Subcutaneous adipose tissue (tissue), 4 donors: ENCODE data around the gene SINHCAF. TPM values are rescaled to one million over a fixed set of nuclear protein-coding genes. Genes with fewer than 3 reads are reported as not detected.

ENCODE experiments used
- total RNA-seq, 4 donors: library from RNA; depleted of rRNA; stranded (reverse); fragments of >200 nt; gene quantifications; one replicate each; pipeline ENCODE4 v1.1.0, GENCODE V29; 2016
- TF ChIP-seq, protein P1 (sequence below): fragments of 450-650 bp; IDR thresholded peaks from one replicate; pipeline ENCODE4 v1.5.1; 2016; ENCODE audit warnings: low read depth, mild to moderate bottlenecking, control low read depth, antibody characterized with exemption, moderate library complexity

SINHCAF gene
- total RNA-seq, 4 donors from 2014 or later, result 13.2 to 23.6 (median 17.4) TPM

DNA sequence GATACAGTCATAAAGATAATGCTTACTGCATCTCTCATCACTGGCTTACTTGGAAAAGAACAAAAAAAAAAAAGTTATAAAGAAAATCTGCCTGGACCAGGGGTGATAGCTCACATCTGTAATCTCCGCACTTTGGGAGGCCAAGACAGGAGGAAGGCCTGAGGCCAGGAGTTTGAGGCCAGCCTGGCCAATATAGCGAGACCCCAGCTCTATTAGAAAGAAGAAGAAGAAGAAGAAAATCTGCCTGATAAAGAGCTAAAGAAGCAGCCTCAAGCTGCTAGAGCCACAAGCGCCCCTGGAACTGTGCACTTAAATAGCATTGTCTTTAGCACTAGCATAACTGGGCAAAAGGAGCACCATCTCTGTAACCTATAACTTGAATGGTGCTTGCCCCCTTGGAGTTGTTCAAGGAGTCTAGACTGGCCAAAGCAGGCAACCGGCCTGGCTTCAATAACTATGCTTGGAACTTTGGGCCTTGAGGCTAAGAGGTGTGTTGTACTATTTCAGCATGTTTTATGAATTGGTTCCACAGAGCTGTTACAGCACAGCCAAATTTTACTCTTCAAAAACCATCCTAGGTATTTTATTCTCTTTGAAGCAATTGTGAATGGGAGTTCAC, 53.2 kb downstream of the SINHCAF start:
- TF ChIP-seq, protein P1, sequence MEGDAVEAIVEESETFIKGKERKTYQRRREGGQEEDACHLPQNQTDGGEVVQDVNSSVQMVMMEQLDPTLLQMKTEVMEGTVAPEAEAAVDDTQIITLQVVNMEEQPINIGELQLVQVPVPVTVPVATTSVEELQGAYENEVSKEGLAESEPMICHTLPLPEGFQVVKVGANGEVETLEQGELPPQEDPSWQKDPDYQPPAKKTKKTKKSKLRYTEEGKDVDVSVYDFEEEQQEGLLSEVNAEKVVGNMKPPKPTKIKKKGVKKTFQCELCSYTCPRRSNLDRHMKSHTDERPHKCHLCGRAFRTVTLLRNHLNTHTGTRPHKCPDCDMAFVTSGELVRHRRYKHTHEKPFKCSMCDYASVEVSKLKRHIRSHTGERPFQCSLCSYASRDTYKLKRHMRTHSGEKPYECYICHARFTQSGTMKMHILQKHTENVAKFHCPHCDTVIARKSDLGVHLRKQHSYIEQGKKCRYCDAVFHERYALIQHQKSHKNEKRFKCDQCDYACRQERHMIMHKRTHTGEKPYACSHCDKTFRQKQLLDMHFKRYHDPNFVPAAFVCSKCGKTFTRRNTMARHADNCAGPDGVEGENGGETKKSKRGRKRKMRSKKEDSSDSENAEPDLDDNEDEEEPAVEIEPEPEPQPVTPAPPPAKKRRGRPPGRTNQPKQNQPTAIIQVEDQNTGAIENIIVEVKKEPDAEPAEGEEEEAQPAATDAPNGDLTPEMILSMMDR, result no peak

DNA sequence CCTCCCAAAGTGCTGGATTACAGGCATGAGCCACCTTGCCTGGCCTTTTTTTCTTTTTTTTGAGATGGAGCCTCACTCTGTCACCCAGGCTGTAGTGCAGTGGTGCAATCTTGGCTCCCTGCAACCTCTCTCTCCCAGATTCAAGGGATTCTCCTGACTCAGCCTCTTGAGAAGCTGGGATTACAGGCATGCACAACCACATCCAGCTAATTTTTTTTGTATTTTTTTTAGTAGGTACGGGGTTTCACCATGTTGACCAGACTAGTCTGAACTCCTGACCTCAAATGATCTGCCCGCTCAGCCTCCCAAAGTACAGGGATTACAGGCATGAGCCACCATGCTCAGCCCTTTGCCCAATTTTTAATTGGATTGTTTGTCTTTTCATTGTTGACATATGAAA, 58.0 kb downstream of the SINHCAF start:
- TF ChIP-seq, protein P1, result no peak

DNA sequence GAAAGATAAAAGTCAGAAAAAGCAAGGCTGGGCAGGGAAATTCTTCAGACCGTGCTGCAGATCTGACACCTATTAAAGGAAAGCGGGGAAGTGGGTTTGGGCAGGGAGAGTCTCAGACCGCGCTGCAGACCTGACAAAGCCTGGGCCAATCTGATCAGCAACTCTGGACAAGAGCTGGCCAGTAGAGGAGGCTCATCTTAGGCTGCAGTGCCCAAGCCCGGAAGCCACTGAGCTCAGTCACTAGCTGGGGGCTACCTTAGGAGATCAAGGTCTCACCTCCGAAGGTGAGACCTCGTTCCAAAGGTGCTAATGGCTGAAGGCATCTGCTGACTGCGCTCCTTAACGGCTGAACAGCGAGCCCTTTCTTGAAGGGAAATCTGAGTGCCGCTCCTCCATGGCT, 60.2 kb downstream of the SINHCAF start:
- TF ChIP-seq, protein P1, result no peak

DNA sequence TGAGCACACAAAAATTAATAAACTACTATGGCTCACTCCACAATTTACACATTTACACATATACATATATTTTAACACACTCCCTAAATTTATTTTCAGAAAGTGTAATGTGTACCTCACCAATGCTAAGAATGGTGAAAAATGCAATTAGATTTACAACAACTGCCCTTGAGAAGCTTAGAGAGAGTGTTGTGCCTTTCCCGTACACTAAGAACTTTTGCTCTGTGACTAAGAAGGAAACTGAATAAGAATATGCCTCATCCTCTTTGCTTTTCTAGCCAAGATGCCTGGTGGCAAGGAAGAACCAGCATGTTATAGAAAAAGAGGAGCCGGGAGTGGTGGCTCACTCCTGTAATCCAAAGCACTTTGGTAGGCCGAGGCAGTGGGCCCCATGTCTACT, 62.3 kb downstream of the SINHCAF start:
- TF ChIP-seq, protein P1, result no peak

DNA sequence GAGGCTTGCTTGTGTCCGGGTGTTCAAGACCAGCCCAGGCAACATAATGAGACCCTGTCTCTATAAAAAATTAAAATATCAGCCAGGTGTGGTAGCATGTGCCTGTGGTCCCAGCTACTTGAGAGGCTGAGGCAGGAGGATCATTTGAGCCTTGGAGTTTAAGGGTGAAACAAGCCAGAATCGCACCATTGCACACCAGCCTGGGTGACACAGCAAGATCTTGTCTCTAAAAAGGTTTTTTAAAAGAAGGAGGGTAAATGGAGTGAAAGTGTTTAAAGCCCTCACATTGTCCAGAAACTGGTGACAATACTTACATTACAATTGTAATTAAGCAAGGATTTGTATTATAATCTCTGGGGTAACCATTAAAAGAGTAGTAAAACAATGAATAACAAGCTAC, 64.2 kb downstream of the SINHCAF start:
- TF ChIP-seq, protein P1, result no peak

DNA sequence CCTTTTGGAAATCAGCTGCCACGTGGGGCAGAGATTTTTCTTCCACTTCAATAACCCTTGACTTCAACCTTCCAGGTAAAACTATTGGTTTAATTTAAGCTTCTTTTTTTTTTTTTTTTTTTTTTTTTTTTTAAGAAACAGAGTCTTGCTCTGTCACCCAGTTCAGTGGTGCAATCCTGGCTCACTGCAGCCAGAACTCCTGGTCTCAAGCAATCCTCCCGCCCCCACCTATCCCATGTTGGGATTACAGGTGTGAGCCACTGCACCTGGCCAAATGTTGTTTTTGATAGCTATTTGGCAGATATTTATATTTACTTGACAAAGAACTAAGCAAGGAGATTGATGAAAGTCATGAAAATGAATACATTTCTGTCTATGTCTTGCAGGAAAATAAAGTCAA, 65.1 kb downstream of the SINHCAF start:
- TF ChIP-seq, protein P1, result no peak

DNA sequence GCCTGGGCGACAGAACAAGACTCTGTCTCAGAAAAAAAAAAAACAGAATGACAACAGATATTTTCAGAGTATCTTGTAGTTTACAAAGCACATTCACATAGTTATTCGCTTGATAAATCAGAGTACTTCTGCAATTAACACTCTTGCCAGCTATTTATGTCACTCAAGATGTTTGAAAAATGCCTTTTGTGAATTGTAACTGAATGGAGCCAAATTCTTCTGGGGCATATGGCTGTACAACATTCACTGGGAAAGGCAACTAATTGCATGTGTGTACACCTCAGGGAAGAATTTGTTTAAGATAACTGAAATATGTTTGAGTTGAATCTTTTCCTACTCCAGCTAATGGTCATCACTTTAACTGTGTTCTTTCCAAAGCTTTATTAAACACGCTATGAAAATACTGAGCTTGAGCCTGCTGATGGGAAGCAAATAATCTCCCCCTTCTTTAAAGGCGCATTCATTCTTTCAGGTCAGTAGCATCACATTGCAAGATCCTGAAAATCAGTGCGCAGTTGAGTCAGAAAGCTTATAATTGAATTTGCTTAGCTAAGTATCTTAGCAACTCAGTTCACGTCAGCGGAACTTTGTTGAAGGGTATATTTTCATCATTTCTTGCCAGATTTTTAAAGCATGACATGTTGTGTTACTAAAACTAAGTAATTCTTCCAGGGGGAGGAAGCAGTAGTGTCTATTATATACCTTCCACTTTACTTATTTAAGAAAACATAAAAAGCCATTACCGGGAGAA, 66.6 kb downstream of the SINHCAF start:
- TF ChIP-seq, protein P1, result no peak
